Panc1 (cell line): ENCODE results near the gene RBMS3. TPM values are rescaled to one million over a fixed set of nuclear protein-coding genes. Genes with fewer than 3 reads are reported as not detected.

Experiments used
- ATAC-seq: fragments of 200-7000 bp; cut with Tn5 transposase; 2 replicates; pipeline ENCODE4 v1.9.1; 2020; ENCODE audit warnings: mild to moderate bottlenecking, moderate library complexity
- BruUV-seq: library from RNA; stranded (reverse); fragments of 400-500 nt; replicated peaks from 2 replicates; lab custom pipeline; 2021; lab: Mats Ljungman, UMichigan
- CTCF ChIA-PET: fragments of 300-600 bp; sonication (Branson Sonifier 250); formaldehyde crosslinking; loops from one replicate; lab custom pipeline; 2022; ENCODE audit warnings: antibody characterized with exemption; lab: Charles Lee
- POLR2A ChIA-PET: fragments of 300-600 bp; sonication (Branson Sonifier 250); formaldehyde crosslinking; loops from one replicate; lab custom pipeline; 2022; ENCODE audit warnings: antibody characterized with exemption; lab: Charles Lee
- DNase-seq: peaks from one replicate; pipeline ENCODE4 v3.0.0-alpha.2; 2010; ENCODE audit warnings: low read depth, low spot score
- H3K27ac ChIP-seq: 2 replicates; pipeline ENCODE4 v1.5.1; 2011; ENCODE audit warnings: mild to moderate bottlenecking, low read length, inconsistent platforms
- H3K27me3 ChIP-seq: fragments of 200-500 bp; sonication (Bioruptor generic); 2 replicates; pipeline ENCODE4 v1.6.0; 2014; ENCODE audit warnings: low read length, inconsistent platforms; ENCODE audit not compliant: control insufficient read depth, insufficient read depth
- H3K36me3 ChIP-seq: fragments of 200-500 bp; sonication (Bioruptor generic); 2 replicates; pipeline ENCODE4 v1.5.1; 2014; ENCODE audit warnings: inconsistent platforms, mild to moderate bottlenecking, low read length, moderate library complexity; ENCODE audit not compliant: control insufficient read depth, insufficient read depth
- H3K4me1 ChIP-seq: 2 replicates; pipeline ENCODE4 v1.5.1; 2011; ENCODE audit warnings: inconsistent platforms, mild to moderate bottlenecking, low read length, moderate library complexity; ENCODE audit not compliant: control insufficient read depth, insufficient read depth
- H3K4me3 ChIP-seq, 2 experiments: 2 replicates each; pipeline ENCODE4 v1.5.1; 2011 to 2012; ENCODE audit warnings: low read depth in 2 of 2, low read length in 2 of 2, mild to moderate bottlenecking in 2 of 2, inconsistent platforms in 1 of 2, moderate library complexity in 1 of 2
- H3K9me3 ChIP-seq: fragments of 200-500 bp; sonication (Bioruptor generic); 2 replicates; pipeline ENCODE4 v1.5.1; 2014; ENCODE audit warnings: low read depth, mild to moderate bottlenecking, inconsistent platforms, low read length, moderate library complexity; ENCODE audit not compliant: control insufficient read depth, insufficient read depth
- CTCF ChIP-seq: fragments of 450-650 bp; IDR thresholded peaks from 2 replicates; pipeline ENCODE4 v1.5.1; 2017; ENCODE audit warnings: mild to moderate bottlenecking
- POLR2AphosphoS5 ChIP-seq: IDR thresholded peaks from 2 replicates; pipeline ENCODE4 v1.6.1; 2012; ENCODE audit warnings: mild to moderate bottlenecking, low read depth, low read length, moderate library complexity
- REST ChIP-seq, 2 experiments: IDR thresholded peaks; 2 replicates each; pipeline ENCODE4 v1.6.1; 2011 to 2012; ENCODE audit warnings: low read depth in 2 of 2, control low read depth in 1 of 2, low read length in 1 of 2, mild to moderate bottlenecking in 1 of 2, moderate library complexity in 1 of 2; ENCODE audit not compliant: insufficient read depth in 1 of 2
- SIN3A ChIP-seq: IDR thresholded peaks from 2 replicates; pipeline ENCODE4 v1.6.1; 2012; ENCODE audit warnings: low read depth, mild to moderate bottlenecking, low read length, moderate library complexity, borderline replicate concordance; ENCODE audit not compliant: insufficient read depth
- TCF7L2 ChIP-seq: IDR thresholded peaks from 2 replicates; pipeline ENCODE4 v1.6.1; 2011; ENCODE audit warnings: mild to moderate bottlenecking, low read depth, low read length, inconsistent platforms
- in situ Hi-C: cut with HindIII; loops from 2 replicates; pipeline ENCODE4 v1.10.0; 2016; ENCODE audit warnings: low sequenced_read_pairs, low pct_unique_long_range_greater_than_20kb
- intact Hi-C: fragments of 100-400 bp; cut with micrococcal nuclease; formaldehyde crosslinking; loops from one replicate; pipeline ENCODE4 v1.10.0; 2022; ENCODE audit not compliant: unreplicated experiment
- total RNA-seq: library from RNA; stranded (reverse); gene quantifications from one replicate; pipeline ENCODE4 v1.2.1, GENCODE V29; 2021; ENCODE audit not compliant: unreplicated experiment

The RBMS3 gene
- total RNA-seq, 1 experiment from 2014 or later = 1.1 TPM

- DNase-seq (no peak), ATAC-seq (no peak)
- Histone ChIP-seq H3K4me1 (no peaks in the 10 kb centered on the region), H3K36me3 (no peaks in the 10 kb centered on the region), H3K27ac (no peak overlapping the region), H3K4me3 (no peak overlapping the region), H3K27me3 (no peaks in the 10 kb centered on the region), H3K9me3 (no peaks in the 10 kb centered on the region)
- TF ChIP-seq CTCF (no peak), POLR2AphosphoS5 (no peak), TCF7L2 (no peak), REST (IDR thresholded peaks at IDR 0.05; ENCODE audit: insufficient read depth in 1 of 2, low read depth in 2 of 2, low read length in 1 of 2) (no peak), SIN3A (no peak)
- ChIA-PET CTCF (no interaction called here), POLR2A (no interaction called here)
- in situ Hi-C loops = no loop called here
- no TSS peak for BruUV-seq
- intact Hi-C loops = no loop called here
These were observed 331.7 kb downstream of the RBMS3 start for GRCh38 chr3:29612536-29612935.

- ATAC-seq (no peak), DNase-seq (no peak)
- no peaks in the 10 kb centered on the region for H3K9me3 ChIP-seq
- BruUV-seq = no TSS peak
- no peaks in the 10 kb centered on the region for H3K36me3 ChIP-seq
- intact Hi-C loops = no loop called here
- H3K4me1 ChIP-seq = no peaks in the 10 kb centered on the region
- H3K27ac ChIP-seq = no peak overlapping the region
- H3K4me3 ChIP-seq = no peak overlapping the region
- CTCF ChIA-PET = no interaction called here
- H3K27me3 ChIP-seq = no peaks in the 10 kb centered on the region
- no peak for TF ChIP-seq POLR2AphosphoS5
- no peak for TF ChIP-seq REST (IDR thresholded peaks at IDR 0.05; ENCODE audit: insufficient read depth in 1 of 2, low read depth in 2 of 2, low read length in 1 of 2)
- POLR2A ChIA-PET = no interaction called here
- in situ Hi-C loops = no loop called here
These were observed 334.1 kb downstream of the RBMS3 start for GRCh38 chr3:29614954-29615353.
